ENCODE measurements around the gene ANAPC16.

DNA sequence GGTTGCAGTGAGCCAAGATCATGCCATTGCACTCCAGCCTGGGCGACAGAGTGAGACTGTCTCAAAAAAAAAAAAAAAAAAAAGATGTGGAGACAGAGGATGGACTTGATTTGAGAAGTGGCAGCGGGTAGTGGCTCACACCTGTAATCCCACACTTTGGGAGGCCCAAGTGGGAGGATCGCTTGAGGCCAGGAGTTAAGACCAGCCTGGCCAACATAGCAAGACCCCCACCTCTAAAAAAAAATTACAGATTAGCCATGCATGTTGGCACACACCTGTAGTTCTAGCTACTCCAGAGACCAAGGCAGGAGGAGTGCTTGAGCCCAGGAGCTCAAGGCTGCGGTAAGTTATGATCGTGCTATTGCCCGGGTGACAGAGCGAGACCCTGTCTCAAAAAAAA is 24.6 kb downstream of the ANAPC16 start:
- TF ChIP-seq CTCF (IDR thresholded peaks at IDR 0.05) = no peak
- no peak for TF ChIP-seq POLR2AphosphoS5 (IDR thresholded peaks at IDR 0.05)
- TF ChIP-seq POLR2A (IDR thresholded peaks at IDR 0.05; ENCODE audit: low read depth) = no peak
